OCI-M1 (cell line): ENCODE measurements around the gene FOXD3.
A peak's percentile ranks its signal among the peaks of the same experiment; 100 is the strongest.

ENCODE experiments used
- DNase-seq: peaks from one replicate; lab custom pipeline; 2025; lab: John Stamatoyannopoulos, UW

The FOXD3 gene

DNA sequence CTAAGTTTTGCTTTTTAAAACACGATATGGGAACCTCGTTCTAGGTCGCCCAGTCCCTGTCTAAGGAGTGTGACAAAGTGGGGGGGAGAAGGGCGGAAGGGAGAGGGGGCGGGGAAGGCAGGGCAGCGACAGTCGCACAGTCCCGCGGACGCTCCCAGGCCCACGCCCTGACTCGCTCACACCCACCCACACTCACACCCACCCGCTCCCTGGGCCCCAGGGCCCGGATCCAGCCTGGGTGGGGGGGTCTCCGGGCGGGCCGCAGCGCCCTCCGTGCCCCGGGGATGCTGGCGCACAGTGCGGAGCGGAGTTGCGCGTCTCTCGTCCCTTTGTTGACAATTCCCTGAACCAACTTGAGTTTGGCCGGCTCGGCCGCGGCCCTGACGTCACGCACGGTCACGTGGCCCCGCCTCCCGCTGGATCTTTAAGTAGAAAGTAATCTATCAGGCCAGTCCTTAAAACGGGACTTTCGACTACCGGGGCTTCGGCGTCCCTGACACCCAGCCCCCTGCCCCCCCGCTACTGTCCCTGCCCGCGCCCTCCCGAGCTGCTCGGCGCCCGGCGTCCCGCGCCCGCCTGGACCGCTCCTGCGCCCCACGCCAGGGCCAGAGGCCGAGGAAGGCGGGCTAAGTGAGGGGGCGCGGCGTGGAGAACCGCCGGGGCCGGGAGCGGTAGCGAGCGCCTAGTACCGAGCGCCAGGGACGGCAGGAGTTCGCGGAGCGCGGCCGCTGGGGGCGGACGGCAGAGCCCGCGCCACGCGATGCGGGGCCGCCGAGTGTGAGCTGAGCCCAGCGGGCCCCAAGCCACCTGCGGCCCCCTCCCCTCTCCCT, at the start of gene FOXD3:
Gene FOXD3, plus strand, starts transcription at position 454 of the 830 bp plus-strand sequence. CDS start 492 bp downstream, outside the sequence.
- no peak for DNase-seq

DNA sequence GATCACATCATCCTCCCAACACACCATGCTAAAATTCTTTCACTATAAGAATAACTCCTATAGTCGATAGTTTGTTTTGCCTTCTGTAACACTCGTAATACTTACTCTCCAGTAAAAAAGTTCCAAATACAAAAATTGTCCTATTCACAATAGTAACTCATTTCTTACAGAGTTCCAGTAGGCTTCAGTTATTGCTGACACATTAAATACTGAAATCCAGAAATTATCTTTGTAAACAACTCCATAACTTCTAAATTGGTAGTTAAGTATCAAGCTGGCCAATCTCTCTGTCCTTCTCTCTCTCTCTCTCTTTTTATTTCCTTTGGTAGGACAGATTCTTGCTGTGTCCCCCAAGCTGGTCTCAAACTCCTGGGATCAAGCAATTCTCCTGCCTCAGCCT, 49.6 kb upstream of the FOXD3 start:
- DNase-seq = no peak

- no peak for DNase-seq
These were observed 48.0 kb upstream of the FOXD3 start for GRCh38 chr1:63274371-63274770.

- DNase-seq = no peak
These were observed 47.4 kb upstream of the FOXD3 start for GRCh38 chr1:63274979-63275378.

GRCh38 chr1:63276624-63277023, 45.7 kb upstream of the FOXD3 start:
- peak; percentile 43 for DNase-seq

DNA sequence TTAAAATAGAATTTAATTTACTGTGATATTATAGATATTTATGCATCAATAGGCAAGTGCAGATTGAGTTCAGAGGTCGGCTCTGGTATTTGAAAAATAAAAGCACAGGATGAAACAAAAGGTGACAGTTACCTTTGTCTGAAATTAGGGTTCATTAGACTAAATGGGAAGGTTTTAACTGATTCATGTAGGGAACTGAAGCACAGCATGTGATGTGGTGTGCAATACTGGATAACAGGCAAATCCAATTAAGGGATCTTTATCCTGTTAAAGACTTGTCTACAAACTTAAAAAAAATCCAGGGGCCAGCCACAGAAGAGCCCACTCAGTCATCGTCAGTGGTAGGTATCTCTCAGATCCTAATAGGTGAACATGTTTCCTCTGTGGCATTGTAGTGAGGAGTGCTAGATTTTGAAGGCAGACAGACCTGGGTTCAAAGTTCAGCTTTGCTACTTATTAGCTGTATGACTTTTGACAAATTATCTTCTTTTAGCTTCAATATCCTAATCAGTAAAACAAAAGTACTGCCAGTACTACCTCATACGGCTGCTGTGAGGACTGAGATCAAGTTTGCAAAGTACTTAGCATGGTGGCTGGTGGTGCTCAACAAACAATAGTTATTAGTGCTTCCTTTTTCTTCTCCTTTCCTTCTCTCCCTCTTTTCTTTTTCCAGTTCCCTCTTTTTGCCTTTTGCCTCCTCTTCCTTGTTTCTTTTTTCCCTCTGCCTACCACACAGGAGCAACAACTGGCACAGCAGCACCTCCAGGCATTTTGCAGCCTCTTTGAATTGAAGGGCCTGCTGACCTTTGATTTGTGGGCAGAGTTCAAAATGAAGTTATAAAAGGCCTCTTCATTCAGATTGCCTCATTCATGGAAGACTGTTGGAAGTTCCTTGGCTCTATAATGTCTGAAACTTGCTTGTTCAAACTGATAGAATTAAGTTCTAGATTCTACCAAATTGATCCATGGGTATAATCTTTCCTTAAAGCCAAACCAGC, 44.9 kb upstream of the FOXD3 start:
- no peak for DNase-seq

DNA sequence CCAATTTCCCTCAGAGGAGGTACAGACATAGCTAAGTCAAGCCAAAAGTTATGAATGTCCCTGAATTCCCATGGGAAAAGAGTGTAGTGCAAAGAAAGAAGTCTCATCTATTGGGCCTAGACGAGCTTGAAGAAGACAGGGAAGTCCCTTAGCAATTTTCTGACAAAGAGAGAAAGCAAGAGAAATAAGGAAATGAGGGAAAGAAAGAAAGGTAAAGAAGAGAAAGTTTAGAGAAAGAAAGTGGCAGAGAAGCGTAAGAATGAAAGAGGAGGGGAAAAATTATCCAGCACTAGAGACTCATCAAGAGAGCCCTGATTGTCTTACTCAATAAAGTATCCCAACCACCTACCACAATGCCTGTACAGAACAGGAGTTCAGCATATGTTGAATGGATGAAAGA, 40.6 kb upstream of the FOXD3 start:
- no peak for DNase-seq

GRCh38 chr1:63289135-63289534, 33.2 kb upstream of the FOXD3 start:
- no peak for DNase-seq

- no peak for DNase-seq
These were observed 27.4 kb upstream of the FOXD3 start for GRCh38 chr1:63294803-63295594.

- no peak for DNase-seq
These were observed 18.0 kb upstream of the FOXD3 start for GRCh38 chr1:63304410-63304809.

GRCh38 chr1:63305043-63305442, 17.3 kb upstream of the FOXD3 start:
- no peak for DNase-seq

- DNase-seq = peak; percentile 30
These were observed 15.1 kb upstream of the FOXD3 start for GRCh38 chr1:63307196-63307794.

DNA sequence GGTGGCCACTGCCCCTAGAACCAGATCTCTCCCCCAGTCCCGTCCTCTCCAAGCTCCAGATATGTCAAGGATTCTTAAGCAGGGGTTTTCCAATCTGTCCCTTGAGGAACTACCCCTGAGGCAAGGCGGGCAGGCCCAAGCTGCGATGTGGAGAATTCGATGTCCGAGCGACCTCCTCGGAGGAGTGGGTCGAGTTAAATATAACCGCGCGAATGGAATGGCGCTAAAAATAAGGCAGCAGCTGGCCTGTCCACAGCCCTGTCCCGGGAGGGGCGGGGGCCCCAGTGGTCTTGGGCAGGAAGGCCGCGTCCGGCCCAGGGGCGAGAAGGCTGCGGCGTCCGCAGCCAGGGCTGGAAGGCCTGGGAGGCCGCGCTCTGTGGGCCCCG, 5.8 kb upstream of the FOXD3 start:
- DNase-seq = no peak

GRCh38 chr1:63316984-63317816, 5.2 kb upstream of the FOXD3 start:
- peak; percentile 93 for DNase-seq

- DNase-seq = no peak
These were observed 4.6 kb upstream of the FOXD3 start for GRCh38 chr1:63317817-63318152.

GRCh38 chr1:63318201-63318979, 4.0 kb upstream of the FOXD3 start:
- DNase-seq = no peak

GRCh38 chr1:63319046-63320021, 3.0 kb upstream of the FOXD3 start:
- DNase-seq = no peak

GRCh38 chr1:63320022-63320721, 2.2 kb upstream of the FOXD3 start:
- DNase-seq = no peak
